Activated naive CD4-positive, alpha-beta T cell treated with anti-CD3 and anti-CD28 coated beads for 36 hours (primary cell): ENCODE measurements around the gene RBM39. TPM values are rescaled to one million over a fixed set of nuclear protein-coding genes. Genes with fewer than 3 reads are reported as not detected.
"Not testable (repeated sequence)": the region's sequence is repeated elsewhere in the genome, so short reads cannot be mapped to it uniquely, and the experiment has no call there.

Experiments
- CTCF ChIA-PET: fragments of 350-600 bp; sonication (Branson Sonifier 250); formaldehyde crosslinking; loops from one replicate; lab custom pipeline; 2021; ENCODE audit warnings: antibody characterized with exemption; lab: Charles Lee
- DNase-seq: peaks from one replicate; pipeline ENCODE4 v3.0.0-alpha.2; 2020
- H3K27ac Mint-ChIP-seq: one replicate; pipeline ENCODE4 v1.8.0; 2021; ENCODE audit warnings: mild to moderate bottlenecking, mixed read lengths
- H3K27me3 Mint-ChIP-seq: one replicate; pipeline ENCODE4 v1.8.0; 2021; ENCODE audit warnings: low read depth, mixed read lengths
- H3K36me3 Mint-ChIP-seq: one replicate; pipeline ENCODE4 v1.8.0; 2021; ENCODE audit warnings: low read depth, mixed read lengths
- H3K4me1 Mint-ChIP-seq: one replicate; pipeline ENCODE4 v1.8.0; 2021; ENCODE audit warnings: low read depth, mixed read lengths
- H3K4me3 Mint-ChIP-seq: one replicate; pipeline ENCODE4 v1.8.0; 2021; ENCODE audit warnings: mild to moderate bottlenecking, moderate library complexity, mixed read lengths
- H3K9me3 Mint-ChIP-seq: one replicate; pipeline ENCODE4 v1.8.0; 2021; ENCODE audit warnings: mixed read lengths
- intact Hi-C: fragments of 100-400 bp; cut with micrococcal nuclease; formaldehyde crosslinking; loops from one replicate; pipeline ENCODE4 v1.15.1; 2023
- total RNA-seq, 2 experiments: library from RNA; stranded (reverse); gene quantifications; one replicate each; pipeline ENCODE4 v1.2.3, GENCODE V29; 2021

RBM39 gene
- total RNA-seq, 2 experiments from 2014 or later: 297 to 304 TPM

GRCh38 chr20:35710039-35710438 lies 32.0 kb downstream of the RBM39 start:
- Mint-ChIP-seq H3K27ac (peak overlapping the region; percentile 53), H3K4me1 (peaks cover 41% of the 10 kb centered on the region), H3K27me3 (no peaks in the 10 kb centered on the region), H3K36me3 (peaks cover 57% of the 10 kb centered on the region), H3K9me3 (no peaks in the 10 kb centered on the region), H3K4me3 (no peak overlapping the region)
- intact Hi-C loops: no loop called here
- CTCF ChIA-PET: interaction anchor here (1.0 kb wide), 1 partner anchor 14 kb away, joined by 3 read pairs; no protein-coding TSS in a partner anchor
- no peak for DNase-seq

GRCh38 chr20:35709259-35709658 lies 32.8 kb downstream of the RBM39 start:
- Mint-ChIP-seq H3K27me3 (no peaks in the 10 kb centered on the region), H3K9me3 (no peaks in the 10 kb centered on the region), H3K4me3 (no peak overlapping the region), H3K4me1 (peaks cover 40% of the 10 kb centered on the region), H3K36me3 (peaks cover 61% of the 10 kb centered on the region), H3K27ac (no peak overlapping the region)
- DNase-seq: no peak
- intact Hi-C loops: no loop called here
- CTCF ChIA-PET: interaction anchor here (0.8 to 1.0 kb wide), 2 partner anchors 15 to 140 kb away, joined by 3 to 4 read pairs; no protein-coding TSS in a partner anchor

GRCh38 chr20:35708502-35708901 lies 33.6 kb downstream of the RBM39 start:
- no peak for DNase-seq
- Mint-ChIP-seq H3K36me3 (peaks cover 62% of the 10 kb centered on the region), H3K27me3 (no peaks in the 10 kb centered on the region), H3K4me3 (no peak overlapping the region), H3K4me1 (peaks cover 33% of the 10 kb centered on the region), H3K27ac (no peak overlapping the region), H3K9me3 (no peaks in the 10 kb centered on the region)
- intact Hi-C loops: no loop called here
- CTCF ChIA-PET: interaction anchor here (1.1 kb wide), 1 partner anchor 20 kb away, joined by 4 read pairs; no protein-coding TSS in a partner anchor

GRCh38 chr20:35706591-35707529 lies 35.2 kb downstream of the RBM39 start:
- H3K36me3 Mint-ChIP-seq: peaks cover 61% of the 10 kb centered on the region
- H3K27me3 Mint-ChIP-seq, H3K9me3 Mint-ChIP-seq, H3K4me3 Mint-ChIP-seq, CTCF ChIA-PET, intact Hi-C loops, DNase-seq: not testable (repeated sequence)
- H3K4me1 Mint-ChIP-seq: peaks cover 29% of the 10 kb centered on the region
- peak overlapping the region; percentile 37 for H3K27ac Mint-ChIP-seq

GRCh38 chr20:35705894-35706293 lies 36.2 kb downstream of the RBM39 start:
- H3K27ac Mint-ChIP-seq: peak overlapping the region; percentile 68
- peaks cover 53% of the 10 kb centered on the region for H3K36me3 Mint-ChIP-seq
- H3K27me3 Mint-ChIP-seq, CTCF ChIA-PET, H3K9me3 Mint-ChIP-seq, intact Hi-C loops, H3K4me3 Mint-ChIP-seq, DNase-seq: not testable (repeated sequence)
- peaks cover 23% of the 10 kb centered on the region for H3K4me1 Mint-ChIP-seq

- H3K27ac Mint-ChIP-seq: peak overlapping the region; percentile 50
- no peaks in the 10 kb centered on the region for H3K9me3 Mint-ChIP-seq
- H3K4me3 Mint-ChIP-seq: no peak overlapping the region
- DNase-seq: no peak
- H3K36me3 Mint-ChIP-seq: peaks cover 52% of the 10 kb centered on the region
- H3K4me1 Mint-ChIP-seq: peaks cover 29% of the 10 kb centered on the region
- H3K27me3 Mint-ChIP-seq: no peaks in the 10 kb centered on the region
- CTCF ChIA-PET: interaction anchor here (0.6 to 1.1 kb wide), 2 partner anchors 35 to 98 kb away, joined by 4 read pairs; no protein-coding TSS in a partner anchor
- intact Hi-C loops: no loop called here
These were observed 37.4 kb downstream of the RBM39 start for GRCh38 chr20:35704514-35705261.

- Mint-ChIP-seq H3K9me3 (no peaks in the 10 kb centered on the region), H3K27me3 (no peaks in the 10 kb centered on the region), H3K27ac (peak overlapping the region; percentile 75), H3K4me1 (peaks cover 30% of the 10 kb centered on the region), H3K4me3 (no peak overlapping the region), H3K36me3 (peaks cover 55% of the 10 kb centered on the region)
- DNase-seq: no peak
- intact Hi-C loops: no loop called here
- CTCF ChIA-PET: interaction anchor here (0.6 to 1.7 kb wide), 6 partner anchors 36 to 290 kb away, joined by 4 to 7 read pairs (median 4); no protein-coding TSS in a partner anchor
These were observed 39.0 kb downstream of the RBM39 start for GRCh38 chr20:35702824-35703695.

GRCh38 chr20:35702051-35702823 lies 39.8 kb downstream of the RBM39 start:
- H3K4me3 Mint-ChIP-seq: no peak overlapping the region

GRCh38 chr20:35700625-35701148 lies 41.4 kb downstream of the RBM39 start:
- CTCF ChIA-PET: interaction anchor here (0.6 to 1.1 kb wide), 3 partner anchors 82 to 242 kb away, joined by 3 to 4 read pairs (median 4); no protein-coding TSS in a partner anchor
- Mint-ChIP-seq H3K4me3 (peak overlapping the region; percentile 93), H3K4me1 (peaks cover 42% of the 10 kb centered on the region), H3K9me3 (no peaks in the 10 kb centered on the region), H3K36me3 (peaks cover 44% of the 10 kb centered on the region), H3K27me3 (no peaks in the 10 kb centered on the region), H3K27ac (peak overlapping the region; percentile 60)
- DNase-seq: no peak
- intact Hi-C loops: loop anchor here (1.0 kb wide), 1 partner anchor 11 kb away; no protein-coding TSS in a partner anchor

More at GRCh38 chr20:35702051-35702823, 39.8 kb downstream of the RBM39 start:
- Mint-ChIP-seq H3K4me1 (peaks cover 39% of the 10 kb centered on the region), H3K27ac (peak overlapping the region; percentile 75), H3K27me3 (no peaks in the 10 kb centered on the region), H3K36me3 (peaks cover 54% of the 10 kb centered on the region), H3K9me3 (no peaks in the 10 kb centered on the region)
- intact Hi-C loops: no loop called here
- DNase-seq: no peak
- CTCF ChIA-PET: interaction anchor here (1.2 to 1.7 kb wide), 2 partner anchors 37 to 81 kb away, joined by 3 to 6 read pairs; no protein-coding TSS in a partner anchor

- DNase-seq: no peak
- CTCF ChIA-PET: interaction anchor here (1.1 kb wide), 1 partner anchor 217 kb away, joined by 4 read pairs; no protein-coding TSS in a partner anchor
- Mint-ChIP-seq H3K27me3 (no peaks in the 10 kb centered on the region), H3K9me3 (no peaks in the 10 kb centered on the region), H3K4me3 (peak overlapping the region; percentile 93), H3K27ac (peak overlapping the region; percentile 92), H3K4me1 (peaks cover 42% of the 10 kb centered on the region), H3K36me3 (peaks cover 44% of the 10 kb centered on the region)
- intact Hi-C loops: loop anchor here (1.0 to 5.0 kb wide), 8 partner anchors 11 to 252 kb away; partner anchors contain the start of genes CPNE1, RBM12, RBM39 and SCAND1
These were observed 42.0 kb downstream of the RBM39 start for GRCh38 chr20:35699957-35700624.
